ENCODE results near the gene CDC16.

Gene CDC16

GRCh38 chr13:114299604-114300305, 65.1 kb downstream of the CDC16 start:
- no peak for DNase-seq

GRCh38 chr13:114303700-114304327, 69.1 kb downstream of the CDC16 start:
- DNase-seq = no peak

- no peak for DNase-seq
These were observed 69.8 kb downstream of the CDC16 start for GRCh38 chr13:114304346-114305034.

- no peak for DNase-seq
These were observed 74.4 kb downstream of the CDC16 start for GRCh38 chr13:114309086-114309485.

GRCh38 chr13:114309806-114310410, 75.2 kb downstream of the CDC16 start:
- DNase-seq = peak in 1 of 58 donors; percentile 10

- no peak for DNase-seq
These were observed 76.3 kb downstream of the CDC16 start for GRCh38 chr13:114310956-114311355.

- DNase-seq = no peak
These were observed 76.7 kb downstream of the CDC16 start for GRCh38 chr13:114311387-114311786.

- no peak for DNase-seq
These were observed 77.2 kb downstream of the CDC16 start for GRCh38 chr13:114311908-114312307.

GRCh38 chr13:114313061-114313860, 78.6 kb downstream of the CDC16 start:
- DNase-seq = no peak

- peak; percentile 45 to 97 (median 93) for DNase-seq
These were observed 79.6 kb downstream of the CDC16 start, which contains the start of gene CHAMP1 for GRCh38 chr13:114314074-114314912. Gene CHAMP1, plus strand, starts transcription at chr13:114314503. Its CDS starts 9,340 bp downstream, at chr13:114323843.

GRCh38 chr13:114315074-114315785, 80.5 kb downstream of the CDC16 start:
- DNase-seq = no peak

- DNase-seq = no peak
These were observed 83.9 kb downstream of the CDC16 start for GRCh38 chr13:114318624-114319023.

- no peak for DNase-seq
These were observed 84.8 kb downstream of the CDC16 start for GRCh38 chr13:114319441-114319913.

- no peak for DNase-seq
These were observed 85.4 kb downstream of the CDC16 start for GRCh38 chr13:114320065-114320464.

- DNase-seq = no peak
These were observed 86.6 kb downstream of the CDC16 start for GRCh38 chr13:114321256-114321655.

All from anterior cingulate cortex (tissue), 58 donors.